IPS-NIHi7 (cell line): ENCODE data around the gene ARHGEF12.
A peak's percentile ranks its signal among the peaks of the same experiment; 100 is the strongest.

Experiments
- DNase-seq: peaks from one replicate; pipeline ENCODE4 v3.0.0; 2012; ENCODE audit warnings: mixed read lengths; ENCODE audit errors: extremely low spot score

ARHGEF12 gene

DNA sequence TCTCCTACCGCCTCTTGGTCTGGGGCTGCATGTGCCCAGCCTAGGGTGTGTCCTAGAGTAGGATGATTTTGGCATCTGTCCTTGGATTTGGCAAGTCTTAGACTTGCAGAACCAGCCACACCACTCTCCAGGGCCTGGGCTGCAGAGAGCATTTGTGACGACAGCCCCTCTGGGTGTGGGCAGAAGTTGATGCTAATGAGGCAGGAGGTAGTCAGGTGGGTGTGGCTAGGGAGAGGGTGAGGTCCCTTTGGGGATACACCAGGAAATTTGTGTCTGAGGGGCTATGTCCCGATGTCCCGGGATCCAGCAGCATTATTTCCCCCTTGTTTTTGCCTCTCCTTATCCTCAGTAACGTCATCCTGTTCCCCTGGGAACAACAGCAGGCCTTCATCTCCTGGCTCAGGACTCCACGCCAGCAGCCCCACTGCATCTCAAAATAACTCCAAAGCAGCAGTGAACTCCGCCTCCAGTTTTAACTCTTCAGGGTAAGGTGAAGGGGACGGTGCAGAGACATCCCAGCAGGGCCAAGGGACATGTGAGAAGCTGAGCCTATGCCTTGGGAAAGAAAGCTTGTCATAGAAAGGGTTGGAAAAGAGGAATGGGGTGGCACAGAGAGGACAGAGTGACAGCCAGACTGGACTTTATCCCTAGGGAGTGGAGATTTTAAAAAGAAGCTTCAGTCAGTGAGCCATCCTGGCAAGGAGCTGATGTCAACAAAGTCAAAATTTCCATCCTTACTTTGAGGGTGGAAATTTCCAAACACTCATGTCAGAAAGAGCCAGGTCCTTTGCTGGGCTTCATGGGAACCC lies 19.1 kb upstream of the ARHGEF12 start:
- peak; percentile 76 for DNase-seq

DNA sequence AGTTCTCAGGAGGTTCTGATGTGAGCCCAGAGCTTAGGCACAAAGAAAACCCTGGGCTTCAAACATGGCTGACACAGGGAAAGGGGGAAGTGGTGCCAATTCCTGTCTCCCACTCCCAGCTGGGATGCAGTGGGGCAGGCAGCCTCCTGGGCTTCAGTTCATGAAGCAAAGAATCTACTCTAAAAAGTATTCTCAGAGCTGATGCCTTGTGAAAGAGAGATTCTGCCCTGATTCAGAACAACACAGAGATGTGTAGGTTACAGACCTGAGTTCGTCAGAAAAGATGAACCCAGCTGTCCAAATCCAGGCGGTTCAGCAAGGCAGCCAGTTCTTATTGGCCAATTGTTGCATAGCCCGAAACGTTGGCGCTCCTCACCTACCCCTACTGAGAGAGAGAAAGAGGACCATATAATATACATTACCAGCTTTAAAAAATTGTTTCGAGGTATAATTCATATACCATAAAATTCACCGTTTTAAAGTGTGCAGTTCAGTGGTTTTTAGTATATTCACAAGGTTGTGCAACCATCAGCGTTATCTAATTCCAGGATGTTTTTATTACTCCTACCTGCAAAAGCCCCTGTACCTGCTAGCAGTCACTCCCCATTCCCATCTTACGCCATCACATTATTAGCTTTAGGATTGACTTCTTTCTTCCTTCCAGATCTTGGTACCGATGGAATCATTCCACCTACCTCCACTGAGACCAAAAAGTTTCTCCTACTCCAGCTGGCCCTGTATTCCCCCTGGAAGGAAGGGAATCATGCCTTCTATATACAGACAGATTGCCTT lies 18.3 kb upstream of the ARHGEF12 start:
- DNase-seq = no peak

DNA sequence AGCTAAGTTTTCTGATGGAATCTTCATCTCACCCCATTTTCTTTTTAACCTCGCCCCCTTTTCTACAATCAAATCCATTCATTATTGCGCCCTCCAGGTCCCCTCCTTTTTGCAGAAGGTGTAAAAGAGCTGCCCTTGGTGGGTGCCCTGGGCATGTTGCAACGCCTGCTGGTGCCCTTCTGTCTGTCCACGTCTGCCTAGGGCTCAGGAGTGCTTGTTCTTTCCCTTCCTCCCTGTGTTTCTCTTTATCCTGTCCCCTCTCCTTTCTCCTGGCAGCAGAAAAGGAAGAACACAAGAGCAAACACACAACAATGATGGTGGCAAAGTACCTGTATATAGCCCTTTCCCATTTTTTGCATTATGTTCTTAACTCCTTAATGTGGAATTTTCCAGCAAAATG lies 17.3 kb upstream of the ARHGEF12 start:
- DNase-seq = no peak

DNA sequence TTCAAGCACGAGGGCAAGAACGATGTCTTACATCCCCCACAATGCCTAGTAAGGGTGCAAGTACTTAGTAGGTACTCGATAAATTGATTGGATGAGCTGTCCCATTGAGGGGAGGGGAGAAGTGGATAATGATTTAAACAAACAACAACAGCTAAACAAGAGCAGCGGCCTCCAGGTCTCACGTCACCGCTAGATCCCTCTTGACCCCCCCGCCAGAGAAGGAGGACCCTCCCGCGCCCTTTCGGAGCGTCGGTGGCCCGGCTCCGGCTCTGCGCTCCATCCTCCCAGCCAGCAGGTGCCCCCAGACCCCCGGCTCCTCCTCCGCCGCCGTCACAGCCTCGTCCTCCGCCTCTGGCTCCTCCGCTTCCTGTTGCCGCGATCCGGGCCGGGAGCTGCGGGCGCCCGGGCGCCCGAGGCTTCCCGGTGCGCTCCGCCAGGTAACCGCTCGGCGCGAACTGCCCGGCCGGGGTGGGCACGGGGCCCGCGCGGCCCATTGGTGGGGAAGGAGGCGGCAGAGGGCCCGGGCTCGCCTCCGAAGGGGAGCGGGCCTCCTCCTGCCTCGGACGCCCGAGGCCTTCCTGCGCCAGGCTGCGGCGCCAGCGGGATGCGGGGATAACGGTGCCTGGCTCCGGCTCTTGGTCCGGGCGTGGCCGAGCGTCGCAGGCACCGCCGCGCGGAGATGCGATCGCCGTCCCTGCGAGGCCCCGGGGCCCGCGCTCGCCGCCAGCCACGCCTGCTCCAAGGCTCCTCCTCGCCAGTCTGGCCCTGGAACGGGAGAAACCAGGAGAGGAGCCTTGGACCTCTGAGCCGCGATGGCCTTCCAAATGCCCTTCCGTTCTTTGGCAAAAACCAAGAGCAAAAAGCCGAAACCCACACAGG lies 11.0 kb upstream of the ARHGEF12 start, which contains the start of gene TLCD5:
TSS of gene TLCD5 (plus strand) at position 368 of the 879 bp plus-strand sequence. CDS start 2,143 bp downstream, outside the sequence.
- DNase-seq = peak; percentile 86

DNA sequence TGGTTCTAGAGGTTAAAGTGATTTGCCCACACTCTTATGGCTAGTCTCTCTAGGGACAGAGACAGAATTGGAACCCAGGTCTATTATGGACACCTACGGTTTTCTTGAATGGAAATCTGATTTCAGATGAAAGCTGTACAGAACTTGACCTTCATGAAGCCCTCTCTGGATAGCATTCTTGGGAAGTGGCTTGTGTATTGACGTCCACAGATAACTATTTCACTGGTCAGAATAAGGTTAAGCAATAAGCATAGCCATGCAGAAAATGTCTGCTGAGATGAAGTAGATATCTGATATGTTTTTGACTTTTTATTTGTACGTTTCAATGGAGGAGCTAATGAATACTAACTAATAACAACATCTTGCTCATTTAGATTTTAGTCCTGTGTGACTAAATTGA lies 10.0 kb upstream of the ARHGEF12 start:
- DNase-seq = no peak

DNA sequence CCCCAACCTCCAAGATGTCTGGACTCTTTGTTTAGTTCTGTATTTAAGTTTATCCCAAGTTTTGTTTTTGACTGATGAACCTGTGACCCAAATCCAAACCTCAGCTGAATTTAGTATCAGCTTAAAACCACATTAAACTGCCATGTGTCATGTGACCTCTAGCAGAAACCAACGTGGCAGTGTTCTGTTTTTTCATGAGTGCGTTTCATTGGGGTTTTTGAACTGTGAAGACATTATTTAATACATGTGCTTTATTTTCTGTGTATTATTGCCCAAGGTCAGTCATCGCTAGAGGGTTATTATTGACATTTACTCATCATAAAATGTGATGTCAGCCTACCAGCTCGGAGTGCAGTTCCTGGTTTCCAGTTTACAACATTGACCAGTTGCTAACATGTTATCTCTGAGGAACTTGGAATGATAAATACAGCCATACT lies 9.3 kb upstream of the ARHGEF12 start:
- DNase-seq = no peak

DNA sequence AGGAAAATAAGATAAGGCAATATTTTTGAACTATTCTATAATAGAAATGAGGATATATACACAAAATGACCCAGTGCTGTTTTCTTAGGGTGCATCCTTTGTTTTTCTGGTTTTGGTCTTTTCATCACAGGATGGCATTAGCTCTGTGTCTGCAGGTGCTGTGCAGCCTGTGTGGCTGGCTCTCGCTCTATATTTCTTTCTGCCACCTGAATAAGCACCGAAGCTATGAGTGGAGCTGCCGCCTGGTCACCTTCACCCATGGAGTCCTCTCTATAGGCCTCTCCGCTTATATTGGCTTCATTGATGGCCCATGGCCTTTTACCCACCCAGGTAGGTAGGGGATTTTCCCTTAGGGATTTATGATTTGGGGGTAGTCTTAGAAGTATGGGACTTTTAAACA lies 8.9 kb upstream of the ARHGEF12 start:
- DNase-seq = no peak

DNA sequence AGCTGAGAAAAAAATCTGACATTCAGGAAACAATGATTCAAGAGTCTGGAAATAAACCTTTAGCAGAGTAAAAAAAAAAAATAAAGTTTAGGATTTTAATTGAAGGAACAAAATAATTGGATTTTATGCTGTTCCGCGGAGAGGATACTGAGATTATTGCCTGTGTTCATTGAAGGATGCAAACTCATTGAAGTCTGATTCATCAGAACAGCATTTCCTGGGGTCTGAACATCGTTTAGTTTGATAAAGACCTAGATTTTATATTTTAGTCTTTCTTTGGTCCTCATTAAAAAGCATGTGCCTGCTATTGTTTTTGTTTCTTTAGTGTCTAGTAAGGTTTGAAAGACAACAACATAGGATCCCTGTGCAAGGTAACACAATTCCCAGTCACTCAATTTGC lies 6.7 kb upstream of the ARHGEF12 start:
- no peak for DNase-seq

DNA sequence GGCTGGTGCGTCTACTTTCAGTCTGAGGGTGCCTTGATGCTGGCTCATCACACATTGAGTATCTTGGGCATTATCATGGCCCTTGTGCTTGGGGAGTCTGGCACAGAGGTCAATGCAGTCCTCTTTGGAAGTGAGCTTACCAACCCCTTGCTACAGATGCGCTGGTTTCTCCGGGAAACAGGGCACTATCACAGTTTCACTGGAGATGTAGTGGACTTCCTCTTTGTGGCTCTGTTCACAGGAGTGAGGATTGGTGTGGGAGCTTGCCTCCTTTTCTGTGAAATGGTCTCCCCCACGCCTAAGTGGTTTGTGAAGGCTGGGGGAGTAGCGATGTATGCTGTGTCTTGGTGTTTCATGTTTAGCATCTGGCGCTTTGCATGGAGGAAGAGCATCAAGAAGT lies 6.2 kb upstream of the ARHGEF12 start:
- DNase-seq = no peak

DNA sequence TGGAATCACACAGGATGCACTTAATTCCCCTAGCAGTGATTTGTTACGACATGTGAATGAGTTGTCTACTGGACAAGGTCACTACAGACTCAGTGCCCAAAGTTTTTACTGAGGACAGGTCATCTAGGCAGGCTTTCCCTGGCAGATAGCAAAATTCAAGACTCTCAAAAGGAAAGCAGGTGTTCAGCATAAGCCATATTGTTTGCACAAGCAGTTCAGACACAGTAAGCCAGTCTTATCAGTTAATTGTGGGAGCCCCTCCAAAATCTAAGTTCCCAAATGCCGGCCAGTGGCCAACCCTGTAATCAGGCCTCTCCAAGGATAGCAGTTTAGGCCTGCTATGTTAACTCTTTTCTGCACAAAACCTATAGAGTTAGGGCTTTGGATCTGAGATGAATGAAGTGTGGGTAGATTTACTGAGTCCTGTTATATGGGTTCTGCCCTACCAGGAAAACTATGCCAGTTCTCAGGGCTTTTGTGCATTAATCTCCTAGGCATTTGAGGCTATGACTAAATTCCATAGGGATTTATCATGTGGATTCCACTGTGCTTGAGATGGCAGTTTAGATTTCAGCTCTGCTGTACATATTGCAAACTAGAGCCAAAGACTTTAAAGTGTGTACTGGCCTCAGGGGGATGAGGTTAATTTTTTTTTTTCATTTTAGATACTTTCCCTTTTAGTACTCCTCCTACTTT lies 4.8 kb upstream of the ARHGEF12 start:
- DNase-seq = no peak

DNA sequence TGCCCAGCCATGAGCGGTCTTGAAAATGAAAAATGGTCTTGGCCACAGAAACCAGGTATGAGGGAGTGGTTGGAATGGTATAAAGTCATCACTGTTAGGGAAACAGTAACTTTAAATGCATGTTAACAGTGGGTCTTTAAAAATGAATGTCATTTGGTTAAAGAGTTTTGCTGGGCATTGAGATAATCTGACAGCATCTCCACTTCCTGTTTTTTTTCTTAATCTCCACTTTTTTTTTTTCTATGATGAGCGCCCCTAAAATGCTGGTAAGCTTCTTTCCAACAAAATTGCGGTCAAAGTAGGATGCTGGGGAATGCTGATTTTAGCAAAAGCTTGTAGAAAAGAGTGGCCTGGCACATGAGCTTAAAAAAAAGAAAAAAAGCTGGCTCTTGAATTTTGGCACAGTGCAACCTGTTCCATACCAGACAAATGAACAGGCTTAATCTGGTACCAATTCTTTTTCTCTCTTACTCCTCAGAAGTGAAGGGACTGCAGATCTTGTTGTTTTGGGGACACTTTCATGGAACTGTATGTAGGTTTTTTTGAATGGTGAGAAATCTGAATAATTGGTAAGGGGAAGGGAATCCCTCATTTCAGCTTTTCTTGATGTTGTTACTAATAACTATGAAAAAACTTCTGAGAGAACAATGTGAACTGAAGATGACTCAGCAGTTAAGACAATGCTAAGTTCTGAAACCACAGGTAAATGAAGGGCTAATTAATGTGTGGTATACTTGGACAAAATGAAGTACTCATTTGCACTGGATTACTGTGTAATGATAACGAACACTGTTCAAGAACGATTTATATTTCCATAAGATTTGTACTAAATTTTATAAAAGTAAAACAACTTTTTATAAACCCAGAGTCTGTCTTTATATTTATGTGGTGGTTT lies 3.1 kb upstream of the ARHGEF12 start:
- no peak for DNase-seq

DNA sequence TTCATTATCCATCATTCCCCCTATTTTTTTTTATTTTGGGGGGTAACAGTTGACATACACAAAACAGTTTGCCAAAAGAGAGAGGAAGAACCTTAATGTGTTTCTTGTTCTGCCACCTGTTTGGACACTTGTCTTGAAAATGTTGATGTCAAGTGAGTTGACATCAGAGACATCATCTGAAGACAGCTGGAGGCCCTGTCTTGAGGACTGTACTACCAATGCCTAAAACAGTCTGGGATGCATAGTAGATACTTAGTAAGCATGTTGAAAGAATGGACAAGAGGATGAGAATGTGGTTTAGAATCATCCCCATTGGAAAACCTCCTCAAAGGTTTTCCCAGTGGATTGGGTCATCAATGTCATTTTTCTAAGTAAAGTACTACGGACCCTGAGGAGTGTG lies 2.4 kb upstream of the ARHGEF12 start:
- no peak for DNase-seq

DNA sequence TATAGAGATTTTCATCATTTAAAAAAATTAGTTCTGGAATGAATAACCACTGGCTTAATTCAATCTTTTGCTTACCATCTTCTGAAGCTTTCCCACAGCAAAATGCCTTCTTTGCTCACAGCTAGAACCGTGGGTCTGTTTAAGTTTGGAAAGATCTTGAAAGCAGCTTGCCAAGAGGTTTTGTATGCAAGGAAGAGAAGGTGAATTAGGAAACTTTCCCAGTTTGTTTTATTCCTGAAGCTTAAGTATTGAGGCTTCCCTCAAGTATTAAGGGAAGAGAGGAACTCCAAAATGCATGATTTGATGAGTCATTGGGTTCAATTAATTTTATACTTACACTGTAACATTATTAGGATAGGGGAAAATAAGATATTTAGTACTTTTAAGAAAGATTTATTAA lies 1.9 kb upstream of the ARHGEF12 start:
- no peak for DNase-seq

DNA sequence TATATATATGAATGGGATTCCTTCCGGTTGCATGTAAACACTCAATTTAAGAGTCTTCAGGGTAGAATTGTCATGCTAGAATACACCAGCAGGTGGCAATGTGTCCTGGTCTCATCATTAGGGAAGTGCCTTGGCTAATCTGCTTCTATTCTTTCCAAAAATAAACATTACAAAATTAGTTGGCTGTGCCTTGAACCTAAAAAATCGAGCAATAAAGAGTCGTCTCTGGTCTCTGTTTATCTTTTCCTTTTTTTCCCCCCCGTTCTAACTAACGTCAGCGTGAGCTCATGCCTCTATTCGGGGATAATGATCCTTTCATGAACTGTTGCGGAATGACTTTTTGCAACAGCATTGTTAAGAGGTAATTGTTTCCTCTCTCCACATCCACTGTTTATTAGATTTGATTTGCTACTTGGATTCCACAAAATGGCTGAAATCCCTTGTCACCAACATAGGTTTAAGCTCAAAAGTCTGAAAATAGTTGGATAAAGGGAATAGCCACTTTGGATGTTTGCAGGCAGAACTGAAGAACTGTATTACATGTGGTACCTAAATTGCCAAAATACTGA lies 1.2 kb upstream of the ARHGEF12 start:
- peak; percentile 43 for DNase-seq

DNA sequence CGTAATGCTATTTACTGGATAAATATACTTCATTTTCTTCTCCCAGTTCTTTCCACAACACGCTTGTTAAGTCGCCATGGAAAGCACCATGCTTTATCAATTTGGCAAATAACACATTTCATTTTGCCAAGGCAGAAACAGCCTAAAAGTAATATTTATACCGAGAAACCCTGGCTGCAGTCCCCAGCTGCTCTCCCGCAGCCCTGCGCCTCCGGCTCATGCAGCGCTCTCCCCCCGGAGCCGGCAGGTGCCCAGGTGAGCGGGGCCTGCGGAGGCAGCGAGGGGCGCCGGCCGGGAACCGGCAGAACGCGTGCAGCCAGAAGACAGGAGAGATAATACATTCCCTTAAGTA lies 681 bp upstream of the ARHGEF12 start:
- DNase-seq = peak; percentile 43

DNA sequence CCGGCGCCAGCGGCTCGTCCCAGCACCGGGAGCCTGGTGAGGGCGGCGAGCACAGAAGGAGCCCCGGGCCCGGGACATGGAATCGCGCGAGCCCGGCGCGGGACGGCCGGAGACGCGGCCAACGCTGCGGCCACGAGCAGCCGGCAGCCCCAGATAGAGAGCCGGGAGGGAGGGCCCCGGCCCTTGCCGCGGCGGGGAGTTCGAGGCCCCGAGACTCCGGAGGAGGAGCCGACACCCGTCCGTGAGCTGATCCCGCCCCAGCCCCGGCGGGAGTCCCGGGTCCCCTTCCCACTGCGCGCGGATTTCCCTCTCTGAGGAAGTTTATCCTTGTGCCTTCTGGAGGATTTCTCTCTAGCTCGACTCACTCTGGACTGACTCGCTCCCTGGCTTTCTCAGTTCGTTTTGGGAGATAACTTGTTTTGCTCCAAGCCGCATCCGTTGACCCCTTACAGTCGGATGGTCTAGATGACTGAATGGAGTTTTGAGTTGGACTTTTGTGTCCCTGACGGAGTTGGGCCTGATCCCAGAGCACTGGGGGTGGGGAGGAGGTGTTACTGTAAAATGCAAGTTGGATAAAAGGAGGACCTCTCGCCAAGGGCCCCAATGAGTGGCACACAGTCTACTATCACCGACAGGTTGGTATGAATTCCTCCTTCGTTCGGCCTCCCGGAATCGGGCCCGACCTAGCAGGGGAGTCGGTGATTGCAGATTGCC lies 585 bp downstream of the ARHGEF12 start:
- DNase-seq = peak; percentile 64

DNA sequence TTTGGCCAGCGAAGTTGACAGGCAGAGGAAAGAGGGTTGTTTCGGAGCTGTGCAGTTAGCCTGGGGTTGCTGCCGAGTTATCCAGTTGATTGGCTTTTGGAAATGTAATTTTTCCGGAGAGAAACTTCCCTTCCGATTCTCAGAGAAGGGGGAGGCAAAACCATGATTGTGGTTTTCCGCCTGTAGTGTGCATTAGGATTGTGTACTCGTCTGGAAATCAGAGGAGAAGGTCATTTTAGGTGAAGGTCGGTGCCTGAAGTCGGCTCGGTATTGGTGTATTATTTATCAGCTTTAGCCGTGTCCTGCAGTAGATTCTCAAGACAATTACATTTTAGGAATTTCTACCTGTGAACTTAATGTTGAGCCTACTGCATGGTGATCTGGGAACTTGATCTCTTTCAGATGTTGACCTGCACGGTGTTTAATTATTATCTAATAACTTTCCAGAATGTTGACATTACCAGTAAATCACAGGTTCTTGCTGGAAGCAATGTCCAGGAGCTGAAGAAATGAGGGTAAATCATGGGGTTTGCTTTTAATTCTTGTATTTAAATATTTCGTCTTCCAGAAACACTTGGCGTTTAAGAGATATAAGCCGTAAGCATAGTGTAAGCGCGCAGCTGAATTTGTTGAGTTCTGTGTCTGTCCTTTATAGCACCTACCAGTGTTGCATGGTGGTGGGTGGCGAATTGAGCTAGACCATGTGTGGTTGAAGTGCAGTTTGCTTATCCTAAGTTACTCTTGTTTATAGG lies 1.3 kb downstream of the ARHGEF12 start:
- DNase-seq = no peak

DNA sequence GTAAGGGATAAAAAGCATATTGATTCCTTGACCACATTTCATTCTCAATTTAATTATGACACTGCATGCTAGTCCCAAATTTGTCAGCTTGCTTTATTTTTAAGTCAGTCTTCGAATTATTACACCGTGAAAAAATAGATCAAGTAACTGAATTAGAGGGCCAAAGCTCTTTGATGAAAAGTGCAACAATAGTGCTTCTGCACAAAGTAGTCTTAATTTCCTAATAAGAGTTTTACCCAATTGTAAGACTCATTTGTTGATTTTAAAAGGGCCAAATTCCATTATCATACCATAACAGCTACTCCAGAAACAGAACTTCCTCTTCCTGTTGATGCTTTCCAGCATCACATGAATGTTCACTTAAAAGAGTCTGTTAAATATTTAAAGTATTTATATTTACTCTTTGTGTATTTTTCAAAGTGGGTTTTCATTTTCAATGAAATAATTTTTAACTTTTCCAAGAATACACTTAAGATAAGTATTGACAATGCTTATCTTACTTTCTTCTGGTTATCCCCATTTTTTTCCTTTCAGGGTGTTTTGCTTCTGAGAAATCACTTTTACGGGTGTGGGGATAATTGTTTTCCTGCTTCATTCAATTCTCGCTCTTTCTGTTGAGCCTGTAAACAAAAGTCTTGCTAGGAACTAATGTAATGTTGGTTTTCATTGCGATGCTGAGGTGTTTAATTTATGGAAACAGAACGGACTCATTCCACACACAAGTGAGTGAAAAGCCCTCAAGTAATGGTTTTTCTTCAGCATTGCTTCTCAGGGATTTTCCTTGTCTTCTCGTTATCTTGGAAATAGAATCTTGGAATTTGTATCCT lies 2.1 kb downstream of the ARHGEF12 start:
- no peak for DNase-seq
